K562 (cell line): ENCODE results near the gene MCC. TPM values are rescaled to one million over a fixed set of nuclear protein-coding genes. Genes with fewer than 3 reads are reported as not detected.

ENCODE experiments used
- EGR1 ChIP-seq: fragments of 450-650 bp; conservative IDR thresholded peaks from 2 replicates; pipeline ENCODE4 v1.6.1; 2017; ENCODE audit warnings: mild to moderate bottlenecking
- GTF2E2 ChIP-seq: fragments of 200-800 bp; sonication (Bioruptor generic); IDR thresholded peaks from 2 replicates; pipeline ENCODE4 v1.6.1; 2016; ENCODE audit warnings: missing genetic modification characterization, missing compliant biosample characterization
- GTF3C2 ChIP-seq: IDR thresholded peaks from 3 replicates; pipeline ENCODE4 v1.6.1; 2011; ENCODE audit warnings: borderline replicate concordance, mild to moderate bottlenecking, moderate library complexity; ENCODE audit not compliant: insufficient read length; ENCODE audit errors: extremely low read depth
- MCM3 ChIP-seq: fragments of 450-650 bp; IDR thresholded peaks from 2 replicates; pipeline ENCODE4 v1.6.1; 2016
- NCOA6 ChIP-seq: fragments of 450-650 bp; IDR thresholded peaks from 2 replicates; pipeline ENCODE4 v1.6.1; 2017; ENCODE audit warnings: mild to moderate bottlenecking
- NFXL1 ChIP-seq: fragments of 450-650 bp; formaldehyde crosslinking; IDR thresholded peaks from 2 replicates; pipeline ENCODE4 v1.4.0; 2021; ENCODE audit warnings: mild to moderate bottlenecking
- TRIM24 ChIP-seq, 2 experiments: fragments of 450-650 bp; IDR thresholded peaks; 2 replicates each; pipeline ENCODE4 v1.6.1; 2016
- ZNF165 ChIP-seq: fragments of 250-450 bp; sonication (Bioruptor Pico); IDR thresholded peaks from 2 replicates; pipeline ENCODE4 v1.4.0; 2020; ENCODE audit warnings: borderline replicate concordance
- ZNF311 ChIP-seq: fragments of 250-450 bp; sonication (Bioruptor Pico); IDR thresholded peaks from 2 replicates; pipeline ENCODE4 v1.4.0; 2020; ENCODE audit warnings: mild to moderate bottlenecking, moderate library complexity
- ZNF592 ChIP-seq: fragments of 450-650 bp; IDR thresholded peaks from 2 replicates; pipeline ENCODE4 v1.6.1; 2017; ENCODE audit warnings: antibody characterized with exemption, mild to moderate bottlenecking
- polyA plus RNA-seq, 8 experiments: library from polyadenylated mRNA; depleted of rRNA in 4 of 8; stranded (reverse) in 5 of 8; unstranded in 3 of 8; fragments of >200 nt; fragmentation: Nextera tagmentation in 2 of 8; fragmentation: Illumina TruSeq in 1 of 8; extraction: Ambion mirVana in 2 of 8; extraction: Trizol in 1 of 8; gene quantifications; 2 replicates each; pipeline versions ENCODE4 v1.2.1 to v1.2.3, GENCODE V29; 2011 to 2014; ENCODE audit warnings: inconsistent platforms in 1 of 8, missing spikeins in 1 of 8
- total RNA-seq, 7 experiments: library from RNA; depleted of rRNA in 6 of 7; stranded (reverse); fragments of >200 nt in 6 of 7; fragmentation: Illumina TruSeq in 2 of 7; extraction: Trizol in 2 of 7; gene quantifications; 2 replicates each; pipeline versions ENCODE4 v1.2.1 to v1.2.3, GENCODE V29; 2011 to 2021; ENCODE audit warnings: low replicate concordance in 1 of 7
- TF ChIP-seq, protein P1 (sequence below): fragments of 450-650 bp; formaldehyde crosslinking; IDR thresholded peaks from 2 replicates; pipeline ENCODE4 v1.4.0; 2022; ENCODE audit warnings: missing genetic modification characterization

Gene MCC
- total and polyA plus RNA-seq, 9 of the 15 experiments (the other 6 are each of a cell fraction or from before 2014, with no cell fraction given): 0.04 to 0.24 (median 0.06) TPM; not detected in 1

- TF ChIP-seq ZNF592 (peak; percentile 67; the same call in 1 of the 2 replicates), MCM3 (no peak), GTF2E2 (tag) (0 out of 2 replicates have a peak, but pooled peaks have one; percentile 31), TRIM24 (IDR thresholded peaks at IDR 0.05) (no peak), GTF3C2 (no peak), ZNF165 (no peak), ZNF311 (CRISPR knock-in tag) (0 out of 2 replicates have a peak, but pooled peaks have one; percentile 30), EGR1 (no peak), NCOA6 (no peak), NFXL1 (CRISPR knock-in tag) (no peak)
- TF ChIP-seq, protein P1, sequence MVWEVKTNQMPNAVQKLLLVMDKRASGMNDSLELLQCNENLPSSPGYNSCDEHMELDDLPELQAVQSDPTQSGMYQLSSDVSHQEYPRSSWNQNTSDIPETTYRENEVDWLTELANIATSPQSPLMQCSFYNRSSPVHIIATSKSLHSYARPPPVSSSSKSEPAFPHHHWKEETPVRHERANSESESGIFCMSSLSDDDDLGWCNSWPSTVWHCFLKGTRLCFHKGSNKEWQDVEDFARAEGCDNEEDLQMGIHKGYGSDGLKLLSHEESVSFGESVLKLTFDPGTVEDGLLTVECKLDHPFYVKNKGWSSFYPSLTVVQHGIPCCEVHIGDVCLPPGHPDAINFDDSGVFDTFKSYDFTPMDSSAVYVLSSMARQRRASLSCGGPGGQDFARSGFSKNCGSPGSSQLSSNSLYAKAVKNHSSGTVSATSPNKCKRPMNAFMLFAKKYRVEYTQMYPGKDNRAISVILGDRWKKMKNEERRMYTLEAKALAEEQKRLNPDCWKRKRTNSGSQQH (CRISPR knock-in tag): no peak
Measured at GRCh38 chr5:112996830-112997374, 491.4 kb downstream of the MCC start (continued).
